Ovary (tissue), 9 donors: Measurements from ENCODE around the gene ACSF3. TPM values are rescaled to one million over a fixed set of nuclear protein-coding genes. Genes with fewer than 3 reads are reported as not detected.
A peak's percentile ranks its signal among the peaks of the same experiment; 100 is the strongest.
"Not testable (repeated sequence)": the region's sequence is repeated elsewhere in the genome, so short reads cannot be mapped to it uniquely, and the experiment has no call there.

Experiments used
- DNase-seq, 5 donors: peaks; one replicate each; pipeline ENCODE4 v3.0.0-alpha.2; 2019 to 2020
- H3K27ac ChIP-seq, 2 donors: fragments of 200-600 bp; one replicate each; pipeline versions ENCODE4 v1.5.1 to v1.8.0; 2019 to 2022
- H3K27me3 ChIP-seq: fragments of 200-600 bp; one replicate; pipeline ENCODE4 v1.8.0; 2022
- H3K36me3 ChIP-seq: fragments of 200-600 bp; sonication (generic); one replicate; pipeline ENCODE4 v1.5.1; 2019
- H3K4me1 ChIP-seq: one replicate; pipeline ENCODE4 v1.8.1; 2013; ENCODE audit warnings: mild to moderate bottlenecking, moderate library complexity; ENCODE audit not compliant: insufficient read depth
- H3K4me3 ChIP-seq: fragments of 200-600 bp; sonication (generic); one replicate; pipeline ENCODE4 v1.5.1; 2017
- H3K9me3 ChIP-seq, 2 donors: fragments of 200-600 bp in 1 of 2; sonication (generic) in 1 of 2; one replicate each; pipeline versions ENCODE4 v1.5.1 to v1.8.1; 2013 to 2019; ENCODE audit warnings: mild to moderate bottlenecking in 1 of 2, moderate library complexity in 1 of 2
- CTCF ChIP-seq, 3 donors: fragments of 450-650 bp in 2 of 3; fragments of 200-600 bp in 1 of 3; IDR thresholded peaks; one replicate each; pipeline versions ENCODE4 v1.5.1 to v1.8.0; 2016 to 2022; ENCODE audit warnings: antibody characterized with exemption in 3 of 3, mild to moderate bottlenecking in 1 of 3
- EP300 ChIP-seq: sonication (generic); formaldehyde crosslinking; IDR thresholded peaks from one replicate; pipeline ENCODE4 v1.6.1; 2017; ENCODE audit warnings: antibody characterized with exemption
- POLR2A ChIP-seq: fragments of 450-650 bp; IDR thresholded peaks from one replicate; pipeline ENCODE4 v1.6.1; 2017; ENCODE audit warnings: antibody characterized with exemption, mild to moderate bottlenecking, moderate library complexity
- WGBS, 3 donors: extraction: QIAGEN DNeasy Blood & Tissue Kit in 1 of 3; methylation state at CpG; one replicate each; pipeline versions ENCODE4 v1.1.5 to v1.1.7; 2013 to 2017; 5-methylcytosine and 5-hydroxymethylcytosine counted together
- intact Hi-C, 4 donors: fragments of 100-400 bp; cut with DNase I; formaldehyde crosslinking; loops; one replicate each; pipeline versions ENCODE4 v1.11.0 to v1.15.1; 2022 to 2023
- polyA plus RNA-seq, 2 donors: library from polyadenylated mRNA; stranded (reverse); fragments of 200-250 nt in 1 of 2; fragments of 350-450 nt in 1 of 2; fragmentation: Illumina TruSeq in 1 of 2; extraction: RNeasy Lipid Tissue Mini Kit (QIAGEN cat#74804) in 1 of 2; gene quantifications; one replicate each; pipeline ENCODE4 v1.2.3, GENCODE V29; 2013 to 2014
- total RNA-seq, 7 donors: library from RNA; depleted of rRNA in 2 of 7; stranded (reverse); fragments of >200 nt in 2 of 7; fragmentation: NEBNext Ultra II Directional in 3 of 7; extraction: Animal tissue kit (Norgen Biotek cat#: 25700) in 3 of 7; gene quantifications; one replicate each; pipeline versions ENCODE4 v1.1.0 to v1.2.4, GENCODE V29; 2016 to 2023
- donor health status: DM: no; HTN: no; CAD: no; lungs with moderate emphysema.
- donor health status: DM: no; HTN: no; CAD: no.
- donor health status: Bipolar disorder and iron deficiency.
- donor health status: DM: yes; HTN: yes; CAD: no.
- donor health status: DM: no; HTN: no; CAD: no.
- donor health status: DM: yes; HTN: yes; CAD: no.

ACSF3 gene
- total and polyA plus RNA-seq, 9 donors: 16.2 to 40.9 (median 28.0) TPM

GRCh38 chr16:89190150-89190958 is 96.7 kb downstream of the ACSF3 start:
- TF ChIP-seq CTCF (IDR thresholded peaks at IDR 0.05) (no peak), POLR2A (no peak), EP300 (no peak)
- intact Hi-C loops: no loop called here

GRCh38 chr16:89191033-89191900 is 97.6 kb downstream of the ACSF3 start:
- intact Hi-C loops: no loop called here
- H3K4me1 ChIP-seq: peaks cover 6% of the 10 kb centered on the region
- TF ChIP-seq EP300 (no peak), CTCF (IDR thresholded peaks at IDR 0.05) (no peak), POLR2A (no peak)
- 25 to 55% (median 38%) methylated on average over 33 to 44 of the region's 44 CpGs for WGBS, 3 donors
- H3K4me3 ChIP-seq: no peak overlapping the region
- no peak overlapping the region for H3K27ac ChIP-seq
- H3K36me3 ChIP-seq: no peaks in the 10 kb centered on the region
- H3K9me3 ChIP-seq: no peaks in the 10 kb centered on the region
- DNase-seq: peak in 2 of 5 donors; percentile 50 to 56
- H3K27me3 ChIP-seq: no peaks in the 10 kb centered on the region

More at GRCh38 chr16:89190150-89190958, 96.7 kb downstream of the ACSF3 start:
- peaks cover 6% of the 10 kb centered on the region for H3K4me1 ChIP-seq
- H3K9me3 ChIP-seq: no peaks in the 10 kb centered on the region
- H3K27ac ChIP-seq: no peak overlapping the region
- no peaks in the 10 kb centered on the region for H3K36me3 ChIP-seq
- H3K27me3 ChIP-seq: no peaks in the 10 kb centered on the region
- H3K4me3 ChIP-seq: no peak overlapping the region
- WGBS, 3 donors: 72 to 78% (median 76%) methylated on average over 22 to 28 of the region's 28 CpGs
- DNase-seq: peak in 1 of 5 donors; percentile 17

- WGBS, 3 donors: 0 to 6% (median 3%) methylated on average over 5 to 19 of the region's 19 CpGs
- Histone ChIP-seq H3K36me3 (no peaks in the 10 kb centered on the region), H3K4me1 (peaks cover 6% of the 10 kb centered on the region), H3K27ac (no peak overlapping the region), H3K9me3 (no peaks in the 10 kb centered on the region), H3K4me3 (peak overlapping the region; percentile 38), H3K27me3 (no peaks in the 10 kb centered on the region)
- intact Hi-C loops: no loop called here
- no peak for TF ChIP-seq POLR2A
- TF ChIP-seq CTCF (IDR thresholded peaks at IDR 0.05): no peak
- TF ChIP-seq EP300: no peak
- DNase-seq: peak in 1 of 5 donors; percentile 50
Observed at GRCh38 chr16:89191901-89192185, 98.2 kb downstream of the ACSF3 start.

- 2 to 5% (median 4%) methylated on average over 23 to 62 of the region's 63 CpGs for WGBS, 3 donors
- H3K4me3 ChIP-seq: peak overlapping the region; percentile 38
Observed at GRCh38 chr16:89192186-89192955, 98.7 kb downstream of the ACSF3 start.

More at GRCh38 chr16:89192186-89192955, 98.7 kb downstream of the ACSF3 start:
- H3K4me1 ChIP-seq, H3K27ac ChIP-seq, H3K36me3 ChIP-seq, H3K27me3 ChIP-seq, H3K9me3 ChIP-seq, intact Hi-C loops: not testable (repeated sequence)
- DNase-seq: peak; percentile 79 to 91 (median 87)
